Measurements from ENCODE around the gene SFTPD.

The SFTPD gene

DNA sequence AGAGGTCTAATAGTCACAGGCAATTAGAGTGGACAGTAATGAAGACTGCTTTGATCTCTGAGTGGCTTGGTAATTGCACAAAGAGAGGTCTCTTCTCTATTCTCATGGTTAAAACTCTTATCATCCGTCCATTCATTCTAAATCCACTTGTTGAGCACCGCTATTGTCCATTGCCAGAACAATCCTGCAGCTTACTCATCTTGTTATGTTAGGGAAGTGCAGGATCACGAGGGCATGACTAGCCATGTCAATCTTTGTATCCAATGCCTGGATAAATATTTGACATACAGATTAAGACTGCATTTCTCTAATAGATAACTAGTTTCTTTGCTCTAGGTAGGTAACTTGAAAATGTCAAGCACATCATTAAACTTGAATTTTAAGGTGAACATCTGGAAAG, 14.9 kb downstream of the SFTPD start:
- no peaks in the 10 kb centered on the region for H4K20me1 ChIP-seq (ENCODE audit: insufficient read depth, low read length)
- H3K9me3 ChIP-seq (ENCODE audit: low read length): no peaks in the 10 kb centered on the region
- H3K9ac ChIP-seq (ENCODE audit: low read length): no peak overlapping the region
- H3K4me2 ChIP-seq (ENCODE audit: low read length): no peak overlapping the region
- no peak overlapping the region for H3K27ac ChIP-seq (ENCODE audit: low read depth, low read length, poor library complexity, severe bottlenecking)
- no peaks in the 10 kb centered on the region for H3K36me3 ChIP-seq (ENCODE audit: insufficient read depth, low read length)
- H3K9me2 ChIP-seq (ENCODE audit: low read depth, low read length): no peaks in the 10 kb centered on the region
- H3K4me3 ChIP-seq (ENCODE audit: low read depth, low read length, poor library complexity, severe bottlenecking): no peak overlapping the region
- no peaks in the 10 kb centered on the region for H3F3A ChIP-seq (ENCODE audit: insufficient read depth, low read length)
- H3K27me3 ChIP-seq (ENCODE audit: insufficient read depth, low read length): peaks cover 5% of the 10 kb centered on the region; the same call in 1 of the 2 replicates
- H2AFZ ChIP-seq (ENCODE audit: low read length): no peak overlapping the region
- H3K4me1 ChIP-seq (ENCODE audit: insufficient read depth, low read length, severe bottlenecking): peaks cover 7% of the 10 kb centered on the region
- TF ChIP-seq, protein P1, sequence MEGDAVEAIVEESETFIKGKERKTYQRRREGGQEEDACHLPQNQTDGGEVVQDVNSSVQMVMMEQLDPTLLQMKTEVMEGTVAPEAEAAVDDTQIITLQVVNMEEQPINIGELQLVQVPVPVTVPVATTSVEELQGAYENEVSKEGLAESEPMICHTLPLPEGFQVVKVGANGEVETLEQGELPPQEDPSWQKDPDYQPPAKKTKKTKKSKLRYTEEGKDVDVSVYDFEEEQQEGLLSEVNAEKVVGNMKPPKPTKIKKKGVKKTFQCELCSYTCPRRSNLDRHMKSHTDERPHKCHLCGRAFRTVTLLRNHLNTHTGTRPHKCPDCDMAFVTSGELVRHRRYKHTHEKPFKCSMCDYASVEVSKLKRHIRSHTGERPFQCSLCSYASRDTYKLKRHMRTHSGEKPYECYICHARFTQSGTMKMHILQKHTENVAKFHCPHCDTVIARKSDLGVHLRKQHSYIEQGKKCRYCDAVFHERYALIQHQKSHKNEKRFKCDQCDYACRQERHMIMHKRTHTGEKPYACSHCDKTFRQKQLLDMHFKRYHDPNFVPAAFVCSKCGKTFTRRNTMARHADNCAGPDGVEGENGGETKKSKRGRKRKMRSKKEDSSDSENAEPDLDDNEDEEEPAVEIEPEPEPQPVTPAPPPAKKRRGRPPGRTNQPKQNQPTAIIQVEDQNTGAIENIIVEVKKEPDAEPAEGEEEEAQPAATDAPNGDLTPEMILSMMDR (IDR thresholded peaks at IDR 0.05; ENCODE audit: low read length): no peak
- TF ChIP-seq EZH2 (IDR thresholded peaks at IDR 0.05; ENCODE audit: borderline replicate concordance, low read length): no peak
- H3K79me2 ChIP-seq (ENCODE audit: insufficient read depth, low read length): no peaks in the 10 kb centered on the region

DNA sequence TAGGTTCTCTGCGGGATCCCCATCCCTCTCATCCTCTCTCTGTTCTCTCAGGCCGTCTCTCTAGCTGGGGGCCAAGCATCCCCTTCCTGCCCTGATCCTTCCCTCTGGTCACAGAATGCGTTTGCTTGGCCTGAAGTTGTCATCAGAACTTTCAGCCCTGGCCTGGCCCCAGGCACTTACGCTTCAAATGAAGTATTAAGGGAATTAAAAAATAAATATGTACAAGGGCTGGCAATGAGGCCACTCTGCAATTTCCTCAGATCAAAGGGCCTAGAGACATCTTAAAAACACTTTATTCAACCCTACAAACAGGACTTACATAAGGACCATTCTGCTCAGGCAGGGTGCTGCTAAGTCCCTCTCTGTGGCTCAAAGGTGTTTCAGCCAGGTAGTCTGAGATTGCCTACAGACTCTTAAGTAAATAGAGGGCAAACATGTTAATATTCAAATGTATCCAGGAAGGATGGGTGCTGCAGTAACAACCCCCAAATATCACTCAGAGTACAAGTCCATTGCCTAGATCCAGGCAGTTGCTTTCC, 16.0 kb downstream of the SFTPD start:
- no peak for TF ChIP-seq EZH2 (IDR thresholded peaks at IDR 0.05; ENCODE audit: borderline replicate concordance, low read length)
- TF ChIP-seq, protein P1 (IDR thresholded peaks at IDR 0.05; ENCODE audit: low read length): no peak
- Histone ChIP-seq H3K9me3 (ENCODE audit: low read length) (no peaks in the 10 kb centered on the region), H3K27me3 (ENCODE audit: insufficient read depth, low read length) (peaks cover 5% of the 10 kb centered on the region; the same call in 1 of the 2 replicates), H3F3A (ENCODE audit: insufficient read depth, low read length) (no peaks in the 10 kb centered on the region), H3K27ac (ENCODE audit: low read depth, low read length, poor library complexity, severe bottlenecking) (no peak overlapping the region), H3K9me2 (ENCODE audit: low read depth, low read length) (no peaks in the 10 kb centered on the region), H3K79me2 (ENCODE audit: insufficient read depth, low read length) (no peaks in the 10 kb centered on the region), H3K9ac (ENCODE audit: low read length) (no peak overlapping the region), H3K36me3 (ENCODE audit: insufficient read depth, low read length) (no peaks in the 10 kb centered on the region), H3K4me3 (ENCODE audit: low read depth, low read length, poor library complexity, severe bottlenecking) (no peak overlapping the region), H3K4me2 (ENCODE audit: low read length) (no peak overlapping the region), H4K20me1 (ENCODE audit: insufficient read depth, low read length) (no peaks in the 10 kb centered on the region), H2AFZ (ENCODE audit: low read length) (no peak overlapping the region), H3K4me1 (ENCODE audit: insufficient read depth, low read length, severe bottlenecking) (no peaks in the 10 kb centered on the region)

DNA sequence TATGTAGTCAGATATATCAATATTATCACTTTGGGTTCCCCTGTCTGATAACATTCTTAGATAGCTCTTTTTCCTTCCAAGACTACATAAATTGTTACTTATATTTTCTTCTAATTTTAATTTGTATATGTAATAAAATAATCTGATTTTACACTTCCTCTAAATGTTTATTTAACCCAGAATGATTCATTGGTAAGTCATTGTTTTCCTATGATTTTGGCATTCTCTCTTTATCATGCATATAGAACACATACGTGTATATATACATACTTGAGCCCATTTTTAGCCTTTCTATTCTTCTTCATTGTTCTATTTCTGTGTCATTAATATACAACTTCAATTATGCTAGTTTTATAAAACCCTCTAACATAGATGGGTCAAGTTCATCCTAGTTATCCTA, 16.6 kb downstream of the SFTPD start:
- peaks cover 5% of the 10 kb centered on the region; the same call in 1 of the 2 replicates for H3K27me3 ChIP-seq (ENCODE audit: insufficient read depth, low read length)
- H3K36me3 ChIP-seq (ENCODE audit: insufficient read depth, low read length): no peaks in the 10 kb centered on the region
- H3K9me2 ChIP-seq (ENCODE audit: low read depth, low read length): no peaks in the 10 kb centered on the region
- no peak overlapping the region for H3K9ac ChIP-seq (ENCODE audit: low read length)
- no peaks in the 10 kb centered on the region for H4K20me1 ChIP-seq (ENCODE audit: insufficient read depth, low read length)
- no peaks in the 10 kb centered on the region for H3K9me3 ChIP-seq (ENCODE audit: low read length)
- no peak for TF ChIP-seq EZH2 (IDR thresholded peaks at IDR 0.05; ENCODE audit: borderline replicate concordance, low read length)
- TF ChIP-seq, protein P1 (IDR thresholded peaks at IDR 0.05; ENCODE audit: low read length): no peak
- H3K4me1 ChIP-seq (ENCODE audit: insufficient read depth, low read length, severe bottlenecking): no peaks in the 10 kb centered on the region
- H2AFZ ChIP-seq (ENCODE audit: low read length): no peak overlapping the region
- no peaks in the 10 kb centered on the region for H3F3A ChIP-seq (ENCODE audit: insufficient read depth, low read length)
- no peaks in the 10 kb centered on the region for H3K79me2 ChIP-seq (ENCODE audit: insufficient read depth, low read length)
- no peak overlapping the region for H3K4me3 ChIP-seq (ENCODE audit: low read depth, low read length, poor library complexity, severe bottlenecking)
- H3K4me2 ChIP-seq (ENCODE audit: low read length): no peak overlapping the region
- no peak overlapping the region for H3K27ac ChIP-seq (ENCODE audit: low read depth, low read length, poor library complexity, severe bottlenecking)
